ENCODE results near the gene CHST4. TPM values are rescaled to one million over a fixed set of nuclear protein-coding genes. Genes with fewer than 3 reads are reported as not detected.

The CHST4 gene
- total RNA-seq (0.04 TPM), polyA plus RNA-seq (ENCODE audit: insufficient read depth in 1 of 8, insufficient read length in 8 of 8, low replicate concordance in 1 of 8) (under 1 TPM in 3 of 8 donors, not detected in 5; 0.07 to 0.21 (median 0.08) TPM)
- long read RNA-seq, donor 1, result 0 reads
- long read RNA-seq, donor 2, result 0 reads
- long read RNA-seq, donor 3, result 0 reads
- long read RNA-seq, donor 4, result 0 reads
- long read RNA-seq, donor 5, result 0 reads
- long read RNA-seq, donor 6, result 0 reads
- long read RNA-seq, donor 7, result 0 reads
- long read RNA-seq, donor 8, result 0 reads
- long read RNA-seq, donor 9, result 0 reads
- long read RNA-seq, donor 10, result 0 reads
- long read RNA-seq, donor 11, partial matches to known transcripts, result 0 of 1 reads
- long read RNA-seq, donor 11, other reads (novel, unspliced or antisense), result 0 of 1 reads

GRCh38 chr16:71526111-71526631, at the start of gene CHST4:
CHST4 (plus strand) TSS chr16:71526426; CDS start chr16:71536678, 10,252 bp downstream.
- peaks cover 3% of the 10 kb centered on the region for H3K4me1 ChIP-seq (ENCODE audit: control insufficient read depth, insufficient read depth, low read length)
- no peaks in the 10 kb centered on the region for H3K9me3 ChIP-seq (replicated peaks; ENCODE audit: control insufficient read depth, low read depth, low read length)
- H3K27me3 ChIP-seq (ENCODE audit: control insufficient read depth, insufficient read depth, low read length), result peaks cover 18% of the 10 kb centered on the region
- DNase-seq, result no peak
- H3K4me3 ChIP-seq (ENCODE audit: low read length), result no peak within 1 kb of the TSS
- H3K36me3 ChIP-seq (ENCODE audit: control insufficient read depth, insufficient read depth, low read length), result no peaks in the 10 kb centered on the region
- H3K27ac ChIP-seq (ENCODE audit: low read length), result no peak within 1 kb of the TSS
- WGBS (ENCODE audit: insufficient coverage), result 0% methylated on average over 5 of the region's 9 CpGs

GRCh38 chr16:71476457-71477124, 49.6 kb upstream of the CHST4 start:
- 100% methylated on average over 1 of the region's 4 CpGs for WGBS (ENCODE audit: insufficient coverage)
- no peaks in the 10 kb centered on the region for H3K9me3 ChIP-seq (replicated peaks; ENCODE audit: control insufficient read depth, low read depth, low read length)
- H3K4me3 ChIP-seq (ENCODE audit: low read length), result no peak overlapping the region
- H3K36me3 ChIP-seq (ENCODE audit: control insufficient read depth, insufficient read depth, low read length), result peaks cover 35% of the 10 kb centered on the region
- DNase-seq, result no peak
- no peaks in the 10 kb centered on the region for H3K4me1 ChIP-seq (ENCODE audit: control insufficient read depth, insufficient read depth, low read length)
- H3K27me3 ChIP-seq (ENCODE audit: control insufficient read depth, insufficient read depth, low read length), result no peaks in the 10 kb centered on the region
- H3K27ac ChIP-seq (ENCODE audit: low read length), result no peak overlapping the region

GRCh38 chr16:71479420-71479819, 46.8 kb upstream of the CHST4 start:
- Histone ChIP-seq H3K36me3 (ENCODE audit: control insufficient read depth, insufficient read depth, low read length) (peaks cover 31% of the 10 kb centered on the region), H3K4me3 (ENCODE audit: low read length) (no peak overlapping the region), H3K9me3 (replicated peaks; ENCODE audit: control insufficient read depth, low read depth, low read length) (no peaks in the 10 kb centered on the region), H3K27me3 (ENCODE audit: control insufficient read depth, insufficient read depth, low read length) (no peaks in the 10 kb centered on the region), H3K4me1 (ENCODE audit: control insufficient read depth, insufficient read depth, low read length) (peaks cover 4% of the 10 kb centered on the region), H3K27ac (ENCODE audit: low read length) (no peak overlapping the region)
- DNase-seq, result no peak
- 46% methylated on average over 3 of the region's 3 CpGs for WGBS (ENCODE audit: insufficient coverage)

- peaks cover 6% of the 10 kb centered on the region for H3K4me1 ChIP-seq (ENCODE audit: control insufficient read depth, insufficient read depth, low read length)
- H3K4me3 ChIP-seq (ENCODE audit: low read length), result no peak overlapping the region
- no peak overlapping the region for H3K27ac ChIP-seq (ENCODE audit: low read length)
- H3K27me3 ChIP-seq (ENCODE audit: control insufficient read depth, insufficient read depth, low read length), result no peaks in the 10 kb centered on the region
- peaks cover 21% of the 10 kb centered on the region for H3K36me3 ChIP-seq (ENCODE audit: control insufficient read depth, insufficient read depth, low read length)
- H3K9me3 ChIP-seq (replicated peaks; ENCODE audit: control insufficient read depth, low read depth, low read length), result no peaks in the 10 kb centered on the region
- DNase-seq, result no peak
- no CpG with 5 or more reads among the region's 2 CpGs for WGBS (ENCODE audit: insufficient coverage)
These were observed 45.3 kb upstream of the CHST4 start for GRCh38 chr16:71480956-71481355.

- no peak overlapping the region for H3K27ac ChIP-seq (ENCODE audit: low read length)
- no peak for DNase-seq
- no peak overlapping the region for H3K4me3 ChIP-seq (ENCODE audit: low read length)
- H3K9me3 ChIP-seq (replicated peaks; ENCODE audit: control insufficient read depth, low read depth, low read length), result no peaks in the 10 kb centered on the region
- H3K4me1 ChIP-seq (ENCODE audit: control insufficient read depth, insufficient read depth, low read length), result peaks cover 6% of the 10 kb centered on the region
- no peaks in the 10 kb centered on the region for H3K27me3 ChIP-seq (ENCODE audit: control insufficient read depth, insufficient read depth, low read length)
- peaks cover 13% of the 10 kb centered on the region for H3K36me3 ChIP-seq (ENCODE audit: control insufficient read depth, insufficient read depth, low read length)
- 83% methylated on average over 1 of the region's 5 CpGs for WGBS (ENCODE audit: insufficient coverage)
These were observed 43.7 kb upstream of the CHST4 start for GRCh38 chr16:71482569-71482968.

- 1% methylated on average over 11 of the region's 44 CpGs for WGBS (ENCODE audit: insufficient coverage)
- no peaks in the 10 kb centered on the region for H3K27me3 ChIP-seq (ENCODE audit: control insufficient read depth, insufficient read depth, low read length)
- H3K27ac ChIP-seq (ENCODE audit: low read length), result peak overlapping the region; percentile 99
- no peaks in the 10 kb centered on the region for H3K36me3 ChIP-seq (ENCODE audit: control insufficient read depth, insufficient read depth, low read length)
- no peaks in the 10 kb centered on the region for H3K9me3 ChIP-seq (replicated peaks; ENCODE audit: control insufficient read depth, low read depth, low read length)
- H3K4me3 ChIP-seq (ENCODE audit: low read length), result peak overlapping the region; percentile 99
- DNase-seq, result peak; percentile 96
- H3K4me1 ChIP-seq (ENCODE audit: control insufficient read depth, insufficient read depth, low read length), result peaks cover 6% of the 10 kb centered on the region
These were observed 42.0 kb upstream of the CHST4 start for GRCh38 chr16:71484006-71484893.

GRCh38 chr16:71489122-71489521, 37.1 kb upstream of the CHST4 start, which contains the start of gene ZNF19:
ZNF19 (minus strand) TSS chr16:71489324; CDS start chr16:71482114, 7,210 bp downstream.
- H3K4me3 ChIP-seq (ENCODE audit: low read length), result no peak within 1 kb of the TSS
- 82% methylated on average over 22 of the region's 22 CpGs for WGBS (ENCODE audit: insufficient coverage)

GRCh38 chr16:71490361-71490760, 35.9 kb upstream of the CHST4 start:
- Histone ChIP-seq H3K27ac (ENCODE audit: low read length) (no peak overlapping the region), H3K36me3 (ENCODE audit: control insufficient read depth, insufficient read depth, low read length) (no peaks in the 10 kb centered on the region), H3K4me1 (ENCODE audit: control insufficient read depth, insufficient read depth, low read length) (no peaks in the 10 kb centered on the region), H3K9me3 (replicated peaks; ENCODE audit: control insufficient read depth, low read depth, low read length) (no peaks in the 10 kb centered on the region), H3K27me3 (ENCODE audit: control insufficient read depth, insufficient read depth, low read length) (no peaks in the 10 kb centered on the region), H3K4me3 (ENCODE audit: low read length) (no peak overlapping the region)
- no peak for DNase-seq

More at GRCh38 chr16:71489122-71489521, 37.1 kb upstream of the CHST4 start, which contains the start of gene ZNF19:
- no peak within 1 kb of the TSS for H3K27ac ChIP-seq (ENCODE audit: low read length)
- no peak for DNase-seq
- no peaks in the 10 kb centered on the region for H3K27me3 ChIP-seq (ENCODE audit: control insufficient read depth, insufficient read depth, low read length)
- H3K36me3 ChIP-seq (ENCODE audit: control insufficient read depth, insufficient read depth, low read length), result no peaks in the 10 kb centered on the region
- H3K4me1 ChIP-seq (ENCODE audit: control insufficient read depth, insufficient read depth, low read length), result peaks cover 2% of the 10 kb centered on the region
- no peaks in the 10 kb centered on the region for H3K9me3 ChIP-seq (replicated peaks; ENCODE audit: control insufficient read depth, low read depth, low read length)

GRCh38 chr16:71491054-71491453, 35.2 kb upstream of the CHST4 start:
- H3K9me3 ChIP-seq (replicated peaks; ENCODE audit: control insufficient read depth, low read depth, low read length), result no peaks in the 10 kb centered on the region
- no CpG with 5 or more reads among the region's 3 CpGs for WGBS (ENCODE audit: insufficient coverage)

More at GRCh38 chr16:71491054-71491453, 35.2 kb upstream of the CHST4 start:
- Histone ChIP-seq H3K27me3 (ENCODE audit: control insufficient read depth, insufficient read depth, low read length) (no peaks in the 10 kb centered on the region), H3K4me3 (ENCODE audit: low read length) (no peak overlapping the region), H3K4me1 (ENCODE audit: control insufficient read depth, insufficient read depth, low read length) (no peaks in the 10 kb centered on the region), H3K27ac (ENCODE audit: low read length) (no peak overlapping the region), H3K36me3 (ENCODE audit: control insufficient read depth, insufficient read depth, low read length) (no peaks in the 10 kb centered on the region)
- DNase-seq, result no peak

All from muscle of leg (tissue), 16 donors.